ENCODE results near the gene RABL6. TPM values are rescaled to one million over a fixed set of nuclear protein-coding genes. Genes with fewer than 3 reads are reported as not detected.
"Not testable (repeated sequence)": the region's sequence is repeated elsewhere in the genome, so short reads cannot be mapped to it uniquely, and the experiment has no call there.

The RABL6 gene, protein sequence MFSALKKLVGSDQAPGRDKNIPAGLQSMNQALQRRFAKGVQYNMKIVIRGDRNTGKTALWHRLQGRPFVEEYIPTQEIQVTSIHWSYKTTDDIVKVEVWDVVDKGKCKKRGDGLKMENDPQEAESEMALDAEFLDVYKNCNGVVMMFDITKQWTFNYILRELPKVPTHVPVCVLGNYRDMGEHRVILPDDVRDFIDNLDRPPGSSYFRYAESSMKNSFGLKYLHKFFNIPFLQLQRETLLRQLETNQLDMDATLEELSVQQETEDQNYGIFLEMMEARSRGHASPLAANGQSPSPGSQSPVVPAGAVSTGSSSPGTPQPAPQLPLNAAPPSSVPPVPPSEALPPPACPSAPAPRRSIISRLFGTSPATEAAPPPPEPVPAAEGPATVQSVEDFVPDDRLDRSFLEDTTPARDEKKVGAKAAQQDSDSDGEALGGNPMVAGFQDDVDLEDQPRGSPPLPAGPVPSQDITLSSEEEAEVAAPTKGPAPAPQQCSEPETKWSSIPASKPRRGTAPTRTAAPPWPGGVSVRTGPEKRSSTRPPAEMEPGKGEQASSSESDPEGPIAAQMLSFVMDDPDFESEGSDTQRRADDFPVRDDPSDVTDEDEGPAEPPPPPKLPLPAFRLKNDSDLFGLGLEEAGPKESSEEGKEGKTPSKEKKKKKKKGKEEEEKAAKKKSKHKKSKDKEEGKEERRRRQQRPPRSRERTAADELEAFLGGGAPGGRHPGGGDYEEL
- 10 to 100 TPM; 66.7 to 81.4 (median 78.7) TPM for polyA plus RNA-seq (ENCODE audit: insufficient read length in 3 of 3)
- long read RNA-seq, donor 1, partial matches to known transcripts, result 26 of 29 reads
- long read RNA-seq, donor 1, other reads (novel, unspliced or antisense), result 0 of 29 reads
- long read RNA-seq, donor 2, transcript RABL6-201 (15 exons, 3,091 nt), result major isoform, 8 of 11 reads
- long read RNA-seq, donor 2, partial matches to known transcripts, result 0 of 11 reads
- long read RNA-seq, donor 2, other reads (novel, unspliced or antisense), result 0 of 11 reads
- long read RNA-seq, donor 3, partial matches to known transcripts, result 24 of 25 reads
- long read RNA-seq, donor 3, other reads (novel, unspliced or antisense), result 0 of 25 reads
- long read RNA-seq, donor 4, transcript RABL6-201 (15 exons, 3,091 nt), result major isoform, 5 of 44 reads
- long read RNA-seq, donor 4, partial matches to known transcripts, result 39 of 44 reads
- long read RNA-seq, donor 4, other reads (novel, unspliced or antisense), result 0 of 44 reads
- long read RNA-seq, donor 5, partial matches to known transcripts, result 26 of 30 reads
- long read RNA-seq, donor 5, other reads (novel, unspliced or antisense), result 0 of 30 reads
- long read RNA-seq, donor 6, partial matches to known transcripts, result 24 of 29 reads
- long read RNA-seq, donor 6, other reads (novel, unspliced or antisense), result 0 of 29 reads
- long read RNA-seq, donor 7, partial matches to known transcripts, result 60 of 65 reads
- long read RNA-seq, donor 7, other reads (novel, unspliced or antisense), result 0 of 65 reads
- long read RNA-seq, donor 8, partial matches to known transcripts, result 0 of 1 reads
- long read RNA-seq, donor 8, other reads (novel, unspliced or antisense), result 0 of 1 reads
- long read RNA-seq, donor 9, partial matches to known transcripts, result 70 of 74 reads
- long read RNA-seq, donor 9, other reads (novel, unspliced or antisense), result 0 of 74 reads
- long read RNA-seq, donor 10, transcript RABL6-201 (15 exons, 3,091 nt), result major isoform, 5 of 72 reads
- long read RNA-seq, donor 10, partial matches to known transcripts, result 66 of 72 reads
- long read RNA-seq, donor 10, other reads (novel, unspliced or antisense), result 0 of 72 reads
- long read RNA-seq, donor 11, partial matches to known transcripts, result 43 of 45 reads
- long read RNA-seq, donor 11, other reads (novel, unspliced or antisense), result 0 of 45 reads
- long read RNA-seq, donor 12, transcript RABL6-201 (15 exons, 3,091 nt), result major isoform, 11 of 43 reads
- long read RNA-seq, donor 12, partial matches to known transcripts, result 31 of 43 reads
- long read RNA-seq, donor 12, other reads (novel, unspliced or antisense), result 0 of 43 reads
- long read RNA-seq, donor 13, partial matches to known transcripts, result 49 of 52 reads
- long read RNA-seq, donor 13, other reads (novel, unspliced or antisense), result 0 of 52 reads
- long read RNA-seq, donor 14, result 0 reads
- long read RNA-seq, donor 15, transcript RABL6-201 (15 exons, 3,091 nt), result major isoform, 5 of 33 reads
- long read RNA-seq, donor 15, partial matches to known transcripts, result 23 of 33 reads
- long read RNA-seq, donor 15, other reads (novel, unspliced or antisense), result 0 of 33 reads
- long read RNA-seq, donor 16, transcript RABL6-201 (15 exons, 3,091 nt), result major isoform, 5 of 43 reads
- long read RNA-seq, donor 16, partial matches to known transcripts, result 36 of 43 reads
- long read RNA-seq, donor 16, other reads (novel, unspliced or antisense), result 0 of 43 reads

- DNase-seq, result no peak
These were observed at the start of gene RABL6 for GRCh38 chr9:136807281-136808074. RABL6 (plus strand) TSS chr9:136807948; CDS start chr9:136808197, 249 bp downstream.

GRCh38 chr9:136759001-136759400 lies 48.7 kb upstream of the RABL6 start:
- no peak for DNase-seq

DNA sequence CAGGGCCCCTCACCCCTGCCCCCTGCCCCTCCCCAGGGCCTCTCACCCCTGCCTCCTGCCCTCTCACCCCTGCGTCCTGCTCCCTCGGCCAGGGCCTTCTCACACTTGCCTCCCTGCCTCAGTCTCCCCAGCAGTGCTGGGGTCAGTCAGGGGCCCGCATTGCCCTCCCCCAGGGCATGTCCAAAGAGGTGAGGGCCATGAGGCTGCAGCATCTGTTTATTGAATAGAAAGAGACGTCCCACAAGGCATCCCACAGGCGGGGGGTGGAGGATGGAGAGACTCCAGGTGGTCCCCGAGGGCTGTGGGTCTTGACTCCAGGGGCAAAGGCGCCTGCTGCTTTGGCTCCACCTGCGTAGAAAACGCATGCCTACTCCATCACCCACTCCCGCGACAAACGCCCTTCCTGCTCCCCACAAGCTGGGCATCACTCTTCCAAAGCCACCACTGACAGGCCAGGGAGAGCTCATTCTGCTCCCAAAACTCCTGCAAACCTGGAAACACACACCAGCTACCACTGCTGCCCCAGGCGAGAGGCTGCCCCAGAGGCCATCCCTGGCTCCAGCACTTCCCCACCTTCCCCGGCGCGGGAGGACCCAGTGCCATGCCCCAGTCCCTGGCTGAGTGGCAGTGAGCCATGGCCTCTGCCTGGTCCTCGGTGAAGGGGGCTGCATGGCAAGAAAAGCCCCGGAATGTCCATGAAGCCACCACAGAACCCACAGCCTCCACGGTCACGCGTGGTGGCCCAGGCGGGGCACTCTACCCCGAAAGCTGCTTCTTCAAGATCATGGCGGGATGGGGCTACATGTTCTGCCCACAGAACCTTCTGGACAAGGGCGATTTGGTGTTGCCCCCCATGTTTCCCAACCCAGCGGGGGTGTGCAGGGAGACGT lies 48.1 kb upstream of the RABL6 start:
- DNase-seq, result no peak

GRCh38 chr9:136760424-136760823 lies 47.3 kb upstream of the RABL6 start:
- no peak for DNase-seq

DNA sequence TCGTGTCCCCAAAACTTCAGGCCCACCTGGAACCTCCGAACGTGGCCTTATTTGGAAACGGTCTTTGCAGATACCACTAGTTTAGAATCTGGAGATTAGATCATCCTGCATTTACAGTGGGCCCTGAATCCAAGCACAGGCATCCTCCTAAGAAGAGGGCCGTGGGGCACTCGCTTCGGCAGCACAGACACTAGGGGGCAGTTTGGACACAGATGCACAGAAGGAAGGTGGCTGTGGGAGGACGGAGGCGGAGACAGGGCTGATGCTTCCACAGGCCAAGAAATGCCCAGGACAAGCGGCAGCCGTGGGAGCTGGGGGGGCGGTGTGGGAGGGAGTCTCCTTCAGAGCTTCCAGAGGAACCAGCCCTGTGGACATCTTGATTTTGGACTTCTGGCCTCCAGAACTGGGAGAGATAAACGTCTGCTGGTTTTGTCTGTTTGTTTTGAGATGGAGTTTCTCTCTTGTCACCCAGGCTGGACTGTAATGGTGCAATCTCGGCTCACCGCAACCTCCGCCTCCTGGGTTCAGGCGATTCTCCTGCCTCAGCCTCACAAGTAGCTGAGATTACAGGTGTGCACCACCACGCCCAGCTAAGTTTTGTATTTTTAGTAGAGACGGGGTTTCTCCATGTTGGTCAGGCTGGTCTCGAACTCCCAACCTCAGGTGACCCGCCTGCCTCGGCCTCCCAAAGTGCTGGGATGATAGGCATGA lies 46.8 kb upstream of the RABL6 start:
- DNase-seq, result not testable (repeated sequence)

- DNase-seq, result no peak
These were observed 46.2 kb upstream of the RABL6 start for GRCh38 chr9:136761545-136761981.

DNA sequence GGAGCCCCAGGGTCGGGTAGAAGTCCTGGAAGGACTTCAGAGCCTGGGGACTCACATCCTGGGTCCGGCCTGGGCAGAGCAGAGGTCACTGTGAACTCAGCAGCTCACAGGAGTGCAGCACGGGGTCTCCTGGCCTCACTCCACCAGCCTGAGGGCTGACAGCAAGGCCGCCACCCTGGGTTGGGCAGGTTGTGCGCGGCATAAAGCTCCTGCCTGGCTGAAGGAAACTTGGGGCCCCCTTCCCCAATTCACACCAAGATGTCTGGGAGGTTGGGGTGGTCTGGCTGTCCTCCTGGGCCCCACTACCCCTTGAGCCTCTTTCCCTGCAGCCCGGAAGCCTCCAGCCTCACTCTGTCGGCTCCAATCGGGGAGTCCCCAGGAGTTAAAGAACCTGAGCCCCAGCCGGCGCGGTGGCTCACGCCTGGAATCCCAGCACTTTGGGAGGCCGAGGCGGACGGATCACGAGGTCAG lies 45.5 kb upstream of the RABL6 start:
- no peak for DNase-seq

- no peak for DNase-seq
These were observed 44.7 kb upstream of the RABL6 start for GRCh38 chr9:136762915-136763648.

DNA sequence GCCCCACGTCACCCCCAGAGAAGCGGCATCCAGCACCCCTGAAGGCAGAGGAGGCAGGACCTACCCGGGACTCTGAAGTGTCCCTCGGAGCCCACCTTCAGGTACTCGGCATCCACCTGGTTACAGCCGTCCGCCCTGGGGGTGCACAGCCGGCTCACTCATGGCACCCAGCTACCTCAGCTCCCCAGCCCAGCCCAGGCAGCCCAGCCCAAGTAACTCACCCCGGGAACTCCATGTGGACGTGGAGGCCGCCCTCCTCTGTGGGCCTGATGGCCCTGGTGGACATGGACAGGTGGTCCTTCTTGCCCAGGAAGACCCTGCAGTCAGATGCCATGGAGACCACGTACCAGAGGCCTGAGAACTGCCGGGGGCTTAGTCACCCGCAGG lies 44.1 kb upstream of the RABL6 start:
- DNase-seq, result no peak

DNA sequence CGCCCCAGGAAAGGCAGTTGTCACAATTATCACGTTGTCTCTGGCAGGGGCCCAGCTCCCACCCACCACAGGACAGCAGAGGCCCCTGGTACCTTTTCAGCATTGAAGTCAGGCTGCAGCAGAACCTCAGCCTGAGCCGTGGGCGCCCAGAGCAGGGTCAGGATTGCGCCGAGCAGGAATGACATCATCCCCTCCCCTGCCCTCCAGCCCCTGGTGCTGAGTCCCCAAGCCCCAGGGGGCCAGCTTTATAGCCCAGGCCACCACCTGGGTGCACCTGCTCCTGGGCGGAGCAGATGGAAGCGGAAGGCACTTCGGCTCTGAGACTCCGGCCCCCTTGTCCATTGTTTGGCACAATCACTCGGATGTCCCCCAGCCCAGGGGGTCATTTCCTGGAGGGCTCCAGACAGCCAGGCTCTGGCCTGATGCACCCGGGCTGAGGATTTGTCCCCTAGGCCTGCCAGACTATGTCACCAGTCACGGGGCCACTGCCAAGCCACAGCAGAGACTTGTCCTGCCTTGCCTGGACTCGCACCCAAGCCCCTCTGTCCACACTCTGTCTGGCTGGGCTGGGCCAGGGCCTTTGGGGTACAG lies 43.4 kb upstream of the RABL6 start, which contains the start of gene LCN15:
LCN15 (minus strand) TSS at position 218 of the 591 bp plus-strand sequence; CDS start at position 188, 30 bp downstream.
- DNase-seq, result no peak

GRCh38 chr9:136765041-136765440 lies 42.7 kb upstream of the RABL6 start:
- no peak for DNase-seq

DNA sequence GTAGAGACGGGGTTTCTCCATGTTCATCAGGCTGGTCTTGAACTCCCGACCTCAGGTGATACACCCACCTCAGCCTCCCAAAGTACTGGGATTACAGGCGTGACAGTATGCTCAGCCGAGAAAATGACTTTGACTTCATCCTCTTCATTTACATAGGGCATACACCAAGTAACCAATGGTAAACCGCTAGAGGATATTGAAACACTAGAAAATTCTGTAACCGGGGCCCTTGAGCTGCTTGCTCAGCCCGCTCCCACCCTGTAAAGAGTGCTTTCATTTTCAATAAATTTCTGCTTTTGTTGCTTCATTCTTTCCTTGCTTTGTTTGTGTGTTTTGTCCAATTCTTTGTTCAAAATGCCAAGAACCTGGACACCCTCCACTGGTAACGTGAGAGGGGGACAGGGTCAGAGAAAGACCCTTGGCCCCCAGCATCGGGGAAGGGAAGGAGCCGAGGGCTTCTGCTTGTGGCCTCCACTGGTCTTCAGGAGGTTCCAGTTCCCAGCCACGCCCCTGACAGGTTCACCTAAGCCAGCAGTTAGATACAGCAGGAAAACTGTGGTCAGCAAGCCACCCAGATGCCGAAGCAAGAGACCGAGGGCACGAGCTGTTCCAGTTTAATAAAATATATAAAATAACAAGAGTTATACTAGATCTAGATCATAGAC lies 41.9 kb upstream of the RABL6 start:
- DNase-seq, result not testable (repeated sequence)

- not testable (repeated sequence) for DNase-seq
These were observed 41.2 kb upstream of the RABL6 start for GRCh38 chr9:136766410-136767120.

GRCh38 chr9:136769710-136770191 lies 38.0 kb upstream of the RABL6 start:
- DNase-seq, result no peak
